Measurements from ENCODE around the gene GRAMD1B.

GRCh38 chr11:123597859-123598258 is 167.8 kb downstream of the GRAMD1B start:
- TF ChIP-seq CTCF (IDR thresholded peaks at IDR 0.05), result no peak
- TF ChIP-seq POLR2A (IDR thresholded peaks at IDR 0.05), result no peak

Data from esophagus squamous epithelium (tissue), 4 donors.